ENCODE measurements around the gene DIS3L2.
"Not testable (repeated sequence)": the region's sequence is repeated elsewhere in the genome, so short reads cannot be mapped to it uniquely, and the experiment has no call there.

DIS3L2 gene

DNA sequence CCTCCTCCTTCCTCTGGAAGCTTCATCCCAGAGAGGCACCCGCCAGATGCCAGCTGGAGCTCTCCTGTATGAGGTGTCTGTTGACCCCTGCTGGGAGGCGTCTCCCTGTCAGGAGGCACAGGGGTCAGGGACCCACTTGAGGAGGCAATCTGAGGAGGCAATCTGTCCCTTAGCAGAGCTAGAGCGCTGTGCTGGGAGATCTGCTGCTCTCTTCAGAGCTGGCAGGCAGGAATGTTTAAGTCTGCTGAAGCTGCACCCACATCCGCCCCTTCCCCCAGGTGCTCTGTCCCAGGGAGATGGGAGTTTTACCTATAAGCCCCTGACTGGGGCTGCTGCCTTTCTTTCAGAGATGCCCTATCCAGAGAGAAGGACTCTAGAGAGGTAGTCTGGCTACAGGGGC, 75.4 kb downstream of the DIS3L2 start:
- H3K36me3 ChIP-seq (ENCODE audit: control insufficient read depth, insufficient read depth, low read length); H3K4me3 ChIP-seq (ENCODE audit: low read depth, low read length); H3K9me3 ChIP-seq (ENCODE audit: control insufficient read depth, insufficient read depth, low read length); H3K27me3 ChIP-seq (ENCODE audit: control insufficient read depth, insufficient read depth, low read length); H3K9ac ChIP-seq (ENCODE audit: low read depth, low read length); H3K27ac ChIP-seq (ENCODE audit: low read depth, low read length): not testable (repeated sequence)
- H3K4me1 ChIP-seq (ENCODE audit: control insufficient read depth, insufficient read depth, low read length), result peaks cover 16% of the 10 kb centered on the region

DNA sequence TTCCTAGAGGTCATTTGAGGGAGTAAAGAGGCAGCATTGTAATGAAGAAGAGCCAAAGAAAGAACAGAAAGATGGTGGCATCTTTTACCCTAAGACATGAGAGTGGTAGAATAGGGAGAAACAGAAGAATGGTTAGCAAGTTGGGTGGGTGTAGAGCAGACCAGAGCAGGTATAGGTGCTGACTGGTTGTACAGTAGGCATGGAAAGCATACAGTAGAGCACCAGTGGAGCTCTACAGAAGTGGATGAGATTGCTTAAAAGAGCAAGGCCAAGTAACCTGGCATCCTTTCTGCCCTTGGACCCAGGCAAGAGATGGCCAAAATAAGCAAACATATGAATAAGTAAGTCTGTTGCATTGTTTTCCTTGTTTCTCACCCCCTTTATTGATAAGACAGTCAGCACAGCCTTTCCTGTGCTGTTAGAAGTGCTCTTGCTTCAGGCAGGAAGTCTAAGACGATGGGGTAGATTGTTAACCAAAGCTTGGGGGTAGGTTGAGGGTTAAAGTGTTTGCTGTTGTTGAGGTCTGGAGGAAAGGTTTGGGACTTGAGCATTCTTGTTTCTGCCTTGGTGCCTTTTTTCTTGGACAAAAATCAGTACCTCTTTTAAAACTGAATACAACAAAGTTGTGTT, 76.9 kb downstream of the DIS3L2 start:
- Histone ChIP-seq H3K4me3 (ENCODE audit: low read depth, low read length) (no peak overlapping the region), H3K4me1 (ENCODE audit: control insufficient read depth, insufficient read depth, low read length) (peaks cover 16% of the 10 kb centered on the region), H3K9me3 (ENCODE audit: control insufficient read depth, insufficient read depth, low read length) (no peaks in the 10 kb centered on the region), H3K27ac (ENCODE audit: low read depth, low read length) (no peak overlapping the region), H3K9ac (ENCODE audit: low read depth, low read length) (no peak overlapping the region), H3K27me3 (ENCODE audit: control insufficient read depth, insufficient read depth, low read length) (no peaks in the 10 kb centered on the region), H3K36me3 (ENCODE audit: control insufficient read depth, insufficient read depth, low read length) (no peaks in the 10 kb centered on the region)

DNA sequence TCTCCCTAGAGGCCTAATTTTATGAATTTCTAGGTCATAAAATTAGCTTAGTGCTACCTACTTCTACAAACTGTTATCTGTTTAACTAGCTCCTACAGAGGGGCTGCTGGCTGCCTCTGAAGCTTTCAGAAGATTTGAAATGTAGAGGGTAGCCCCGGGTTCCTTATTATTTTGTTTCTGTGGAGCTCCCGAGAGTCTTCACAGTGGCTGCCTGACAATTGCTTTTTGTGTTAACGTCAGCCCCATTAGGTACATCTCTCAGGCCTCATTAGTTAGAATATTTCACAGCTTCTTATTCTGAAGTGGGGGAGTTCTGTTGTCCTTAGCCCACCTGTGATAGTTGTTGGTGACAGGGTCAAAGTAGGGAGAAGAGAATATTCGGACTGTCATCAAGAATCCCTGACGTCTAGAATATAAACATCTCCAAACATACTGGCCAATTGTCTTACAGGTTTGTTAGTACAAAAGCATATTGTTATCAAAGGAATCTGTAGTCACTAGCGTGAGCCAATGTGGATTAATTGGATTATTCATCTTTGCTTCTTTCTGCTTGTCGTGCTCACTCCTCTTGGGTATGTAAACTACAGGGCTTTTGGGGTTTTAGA, 77.5 kb downstream of the DIS3L2 start:
- Histone ChIP-seq H3K36me3 (ENCODE audit: control insufficient read depth, insufficient read depth, low read length) (no peaks in the 10 kb centered on the region), H3K27me3 (ENCODE audit: control insufficient read depth, insufficient read depth, low read length) (no peaks in the 10 kb centered on the region), H3K27ac (ENCODE audit: low read depth, low read length) (no peak overlapping the region), H3K9me3 (ENCODE audit: control insufficient read depth, insufficient read depth, low read length) (no peaks in the 10 kb centered on the region), H3K4me1 (ENCODE audit: control insufficient read depth, insufficient read depth, low read length) (peaks cover 16% of the 10 kb centered on the region), H3K9ac (ENCODE audit: low read depth, low read length) (no peak overlapping the region), H3K4me3 (ENCODE audit: low read depth, low read length) (no peak overlapping the region)

DNA sequence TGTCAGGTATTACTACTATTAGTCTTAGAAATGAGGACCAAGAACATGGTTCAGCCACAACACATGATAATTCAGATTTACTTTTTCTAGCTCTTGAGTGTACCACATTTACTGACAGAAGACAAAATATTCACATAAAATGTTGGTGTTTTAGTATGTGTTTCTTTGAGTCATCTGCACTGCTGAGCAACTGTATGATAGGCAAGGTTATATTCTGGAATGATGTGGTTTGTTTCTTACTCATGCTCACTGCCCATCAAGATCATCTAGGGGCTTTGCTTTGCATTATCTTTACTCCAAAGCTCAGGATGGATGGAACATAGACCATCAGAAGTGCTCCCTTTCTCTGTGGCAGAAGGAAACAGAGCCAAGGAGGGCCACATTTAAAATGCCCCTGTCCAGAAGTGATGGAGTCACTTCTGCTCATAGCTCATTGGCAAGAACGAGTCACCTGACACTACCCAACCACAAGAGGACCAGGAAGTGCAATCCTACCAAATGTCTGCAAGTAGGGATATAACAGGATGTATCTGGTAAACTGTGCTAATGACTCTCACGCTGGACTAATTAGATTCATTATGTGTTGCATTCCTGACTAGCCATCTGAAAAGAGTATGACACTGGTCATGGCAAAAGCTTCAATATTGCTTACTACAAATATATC, 81.5 kb downstream of the DIS3L2 start:
- no peak overlapping the region for H3K4me3 ChIP-seq (ENCODE audit: low read depth, low read length)
- no peaks in the 10 kb centered on the region for H3K36me3 ChIP-seq (ENCODE audit: control insufficient read depth, insufficient read depth, low read length)
- no peaks in the 10 kb centered on the region for H3K27me3 ChIP-seq (ENCODE audit: control insufficient read depth, insufficient read depth, low read length)
- H3K9me3 ChIP-seq (ENCODE audit: control insufficient read depth, insufficient read depth, low read length), result no peaks in the 10 kb centered on the region
- H3K9ac ChIP-seq (ENCODE audit: low read depth, low read length), result no peak overlapping the region
- peaks cover 13% of the 10 kb centered on the region for H3K4me1 ChIP-seq (ENCODE audit: control insufficient read depth, insufficient read depth, low read length)
- no peak overlapping the region for H3K27ac ChIP-seq (ENCODE audit: low read depth, low read length)

DNA sequence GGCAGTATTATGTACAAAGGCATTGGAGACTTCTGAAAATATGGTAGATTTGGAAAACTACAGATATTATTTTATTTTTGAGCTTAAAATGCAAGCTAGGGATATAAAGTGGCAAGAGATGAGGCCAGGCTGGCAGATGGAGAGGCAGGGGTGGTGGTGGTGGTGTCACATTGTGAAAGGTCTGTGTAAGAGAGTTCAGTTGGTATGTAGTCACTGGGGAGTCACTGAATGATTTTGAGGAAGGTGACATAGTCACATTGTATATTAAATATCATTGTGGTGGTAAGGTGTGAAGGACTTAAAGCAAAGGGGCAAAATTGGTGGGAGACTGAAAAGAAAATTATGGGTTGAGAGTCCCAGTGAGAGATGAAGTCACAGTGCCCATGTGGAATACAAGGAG, 82.5 kb downstream of the DIS3L2 start:
- Histone ChIP-seq H3K9ac (ENCODE audit: low read depth, low read length) (no peak overlapping the region), H3K4me1 (ENCODE audit: control insufficient read depth, insufficient read depth, low read length) (peaks cover 4% of the 10 kb centered on the region), H3K9me3 (ENCODE audit: control insufficient read depth, insufficient read depth, low read length) (no peaks in the 10 kb centered on the region), H3K27me3 (ENCODE audit: control insufficient read depth, insufficient read depth, low read length) (no peaks in the 10 kb centered on the region), H3K27ac (ENCODE audit: low read depth, low read length) (no peak overlapping the region), H3K4me3 (ENCODE audit: low read depth, low read length) (no peak overlapping the region), H3K36me3 (ENCODE audit: control insufficient read depth, insufficient read depth, low read length) (no peaks in the 10 kb centered on the region)

DNA sequence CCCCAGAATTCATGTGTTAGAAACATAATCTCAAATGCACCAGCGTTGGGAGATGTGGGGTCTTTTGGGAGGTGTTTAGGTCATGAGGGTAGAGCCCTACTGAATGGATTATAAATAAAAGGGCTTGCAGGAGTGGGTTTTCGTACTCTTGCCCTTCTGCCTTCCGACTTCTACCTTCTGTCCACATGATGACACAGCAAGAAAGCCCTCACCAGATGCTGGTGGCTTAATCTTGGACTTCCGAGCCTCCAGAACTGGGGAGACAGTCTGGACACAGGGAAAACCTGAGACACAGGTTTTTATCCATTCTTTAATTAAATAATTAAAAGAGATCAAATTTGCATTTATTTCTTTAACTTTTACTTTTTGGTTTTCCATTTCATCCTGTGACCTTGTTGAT, 87.8 kb downstream of the DIS3L2 start:
- H3K27ac ChIP-seq (ENCODE audit: low read depth, low read length), result no peak overlapping the region
- no peaks in the 10 kb centered on the region for H3K9me3 ChIP-seq (ENCODE audit: control insufficient read depth, insufficient read depth, low read length)
- H3K9ac ChIP-seq (ENCODE audit: low read depth, low read length), result no peak overlapping the region
- H3K4me3 ChIP-seq (ENCODE audit: low read depth, low read length), result no peak overlapping the region
- H3K36me3 ChIP-seq (ENCODE audit: control insufficient read depth, insufficient read depth, low read length), result no peaks in the 10 kb centered on the region
- H3K4me1 ChIP-seq (ENCODE audit: control insufficient read depth, insufficient read depth, low read length), result peaks cover 21% of the 10 kb centered on the region
- no peaks in the 10 kb centered on the region for H3K27me3 ChIP-seq (ENCODE audit: control insufficient read depth, insufficient read depth, low read length)

DNA sequence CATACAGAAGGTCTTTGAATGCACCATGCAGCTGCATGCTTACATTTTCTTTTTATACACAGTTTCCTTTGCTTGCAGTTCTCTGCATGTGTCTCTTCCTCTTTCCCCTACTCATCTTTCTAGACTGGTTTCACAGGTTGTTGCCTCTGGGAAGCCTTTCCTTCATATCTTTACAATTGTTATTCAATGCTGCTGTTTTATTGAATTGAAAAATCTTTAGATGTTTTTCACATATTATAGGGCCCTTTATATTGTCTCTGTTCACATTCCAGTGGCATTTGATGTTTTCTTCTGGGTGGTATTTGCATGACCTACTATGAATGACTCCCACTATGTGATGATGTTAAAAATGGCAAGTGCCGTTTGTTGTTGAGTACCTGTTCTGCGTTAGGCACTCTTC, 91.1 kb downstream of the DIS3L2 start:
- H3K9me3 ChIP-seq (ENCODE audit: control insufficient read depth, insufficient read depth, low read length), result no peaks in the 10 kb centered on the region
- H3K36me3 ChIP-seq (ENCODE audit: control insufficient read depth, insufficient read depth, low read length), result no peaks in the 10 kb centered on the region
- no peak overlapping the region for H3K9ac ChIP-seq (ENCODE audit: low read depth, low read length)
- H3K27me3 ChIP-seq (ENCODE audit: control insufficient read depth, insufficient read depth, low read length), result no peaks in the 10 kb centered on the region
- H3K4me1 ChIP-seq (ENCODE audit: control insufficient read depth, insufficient read depth, low read length), result peaks cover 23% of the 10 kb centered on the region
- no peak overlapping the region for H3K27ac ChIP-seq (ENCODE audit: low read depth, low read length)
- H3K4me3 ChIP-seq (ENCODE audit: low read depth, low read length), result no peak overlapping the region

DNA sequence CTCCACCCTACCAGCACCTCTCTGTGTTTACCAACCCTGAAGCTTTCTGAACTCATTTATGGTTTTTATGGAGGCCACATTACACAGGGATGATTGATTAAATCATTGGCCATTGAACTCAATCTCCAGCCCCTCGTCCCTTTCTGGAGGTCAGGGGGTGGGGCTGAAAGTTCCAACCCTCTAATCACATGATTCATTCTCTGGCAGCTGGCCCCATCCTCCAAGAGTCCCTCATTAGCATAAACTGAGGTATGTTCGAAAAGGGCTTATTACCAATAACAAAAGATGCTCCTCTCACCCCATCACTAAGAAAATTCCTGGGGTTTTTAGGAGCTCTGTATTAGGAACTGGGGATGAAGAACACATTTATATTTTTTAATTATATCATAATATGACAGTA, 92.3 kb downstream of the DIS3L2 start:
- Histone ChIP-seq H3K4me3 (ENCODE audit: low read depth, low read length) (no peak overlapping the region; the same call in 1 of the 2 replicates), H3K36me3 (ENCODE audit: control insufficient read depth, insufficient read depth, low read length) (no peaks in the 10 kb centered on the region), H3K9ac (ENCODE audit: low read depth, low read length) (no peak overlapping the region), H3K4me1 (ENCODE audit: control insufficient read depth, insufficient read depth, low read length) (peaks cover 23% of the 10 kb centered on the region), H3K27me3 (ENCODE audit: control insufficient read depth, insufficient read depth, low read length) (no peaks in the 10 kb centered on the region), H3K27ac (ENCODE audit: low read depth, low read length) (no peak overlapping the region), H3K9me3 (ENCODE audit: control insufficient read depth, insufficient read depth, low read length) (no peaks in the 10 kb centered on the region)

DNA sequence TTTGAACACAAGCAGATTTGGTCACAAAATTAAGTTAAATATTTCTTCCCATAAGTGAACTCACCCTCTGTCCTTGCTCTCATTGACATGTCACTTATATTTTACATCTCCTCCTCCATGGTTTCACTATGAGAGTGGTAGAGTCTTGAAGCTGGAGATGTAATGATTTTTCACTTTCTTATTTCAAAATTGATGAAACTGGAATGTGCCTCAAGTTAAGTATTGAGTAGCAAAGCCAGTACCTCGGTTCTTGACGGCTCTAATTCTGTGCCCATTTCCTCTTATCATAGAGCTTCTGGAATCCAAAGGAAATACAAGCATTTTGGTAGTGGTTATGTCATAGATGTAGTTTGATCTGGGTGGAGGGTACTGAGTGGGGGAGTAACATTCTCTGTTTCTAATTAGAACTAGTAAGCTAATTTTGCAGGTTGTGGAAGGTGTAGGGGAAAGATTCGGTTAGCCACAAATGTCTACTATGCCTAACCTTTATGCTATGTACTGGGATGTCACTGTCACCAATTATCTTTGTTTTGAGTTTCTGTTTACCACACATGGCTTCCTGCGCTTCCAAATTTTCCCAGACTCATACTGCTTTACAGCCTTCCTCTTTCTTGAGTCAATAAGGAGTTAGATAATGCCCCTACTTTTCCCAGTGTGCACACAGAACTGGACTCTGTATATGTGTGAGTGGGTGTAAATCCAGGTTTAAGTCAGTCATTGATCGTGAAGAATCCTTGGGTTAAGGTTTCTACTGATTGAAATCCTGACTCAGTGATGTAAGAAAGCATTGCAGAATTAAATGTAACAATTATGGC, 96.8 kb downstream of the DIS3L2 start:
- no peaks in the 10 kb centered on the region for H3K36me3 ChIP-seq (ENCODE audit: control insufficient read depth, insufficient read depth, low read length)
- H3K27me3 ChIP-seq (ENCODE audit: control insufficient read depth, insufficient read depth, low read length), result no peaks in the 10 kb centered on the region
- no peak overlapping the region for H3K27ac ChIP-seq (ENCODE audit: low read depth, low read length)
- no peak overlapping the region for H3K9ac ChIP-seq (ENCODE audit: low read depth, low read length)
- no peak overlapping the region for H3K4me3 ChIP-seq (ENCODE audit: low read depth, low read length)
- peaks cover 13% of the 10 kb centered on the region for H3K4me1 ChIP-seq (ENCODE audit: control insufficient read depth, insufficient read depth, low read length)
- H3K9me3 ChIP-seq (ENCODE audit: control insufficient read depth, insufficient read depth, low read length), result no peaks in the 10 kb centered on the region

DNA sequence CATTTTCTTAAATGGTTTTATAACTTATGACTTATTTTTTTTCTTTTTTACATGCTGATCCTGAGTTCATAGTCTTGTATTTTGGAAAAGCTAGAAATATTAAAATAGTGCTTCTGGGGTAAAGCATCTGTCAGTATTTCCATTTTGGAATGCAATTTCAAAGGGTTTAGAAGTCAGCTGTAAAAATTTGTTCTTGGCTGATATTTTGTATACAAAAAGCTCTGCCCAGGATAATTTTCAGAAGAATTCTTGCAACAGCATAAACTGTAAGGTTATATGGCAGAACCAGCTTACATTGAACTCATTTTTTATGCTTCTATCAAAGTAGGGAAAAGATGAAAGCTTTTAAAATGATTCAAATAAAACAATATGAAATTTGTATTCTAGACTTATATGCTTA, 97.4 kb downstream of the DIS3L2 start:
- Histone ChIP-seq H3K36me3 (ENCODE audit: control insufficient read depth, insufficient read depth, low read length) (no peaks in the 10 kb centered on the region), H3K9me3 (ENCODE audit: control insufficient read depth, insufficient read depth, low read length) (no peaks in the 10 kb centered on the region), H3K27me3 (ENCODE audit: control insufficient read depth, insufficient read depth, low read length) (no peaks in the 10 kb centered on the region), H3K27ac (ENCODE audit: low read depth, low read length) (no peak overlapping the region), H3K9ac (ENCODE audit: low read depth, low read length) (no peak overlapping the region), H3K4me1 (ENCODE audit: control insufficient read depth, insufficient read depth, low read length) (peaks cover 6% of the 10 kb centered on the region), H3K4me3 (ENCODE audit: low read depth, low read length) (no peak overlapping the region)

DNA sequence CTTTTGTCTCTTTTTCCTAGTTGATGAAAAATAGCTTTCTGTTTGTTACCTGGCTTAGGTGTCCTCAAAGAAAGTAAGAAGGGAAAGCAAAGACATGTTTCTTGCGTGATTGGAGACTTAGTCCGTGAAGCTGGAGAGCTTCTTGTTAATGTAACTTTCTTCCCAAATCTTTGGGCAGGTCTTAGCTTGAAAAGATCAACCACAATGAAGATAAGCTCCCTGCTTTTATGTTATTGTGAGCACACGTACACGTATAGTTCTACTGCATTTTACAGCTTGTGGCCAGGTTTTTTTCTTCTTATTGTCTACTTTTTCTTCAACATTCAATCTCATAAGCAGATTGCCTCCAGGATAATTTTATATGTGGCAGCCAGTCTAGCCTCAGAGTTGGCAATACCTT, 99.8 kb downstream of the DIS3L2 start:
- H3K9ac ChIP-seq (ENCODE audit: low read depth, low read length), result no peak overlapping the region

More for the DNA sequence above, 99.8 kb downstream of the DIS3L2 start:
- H3K36me3 ChIP-seq (ENCODE audit: control insufficient read depth, insufficient read depth, low read length), result no peaks in the 10 kb centered on the region
- H3K9me3 ChIP-seq (ENCODE audit: control insufficient read depth, insufficient read depth, low read length), result no peaks in the 10 kb centered on the region
- H3K27me3 ChIP-seq (ENCODE audit: control insufficient read depth, insufficient read depth, low read length), result no peaks in the 10 kb centered on the region
- no peak overlapping the region for H3K4me3 ChIP-seq (ENCODE audit: low read depth, low read length)
- H3K4me1 ChIP-seq (ENCODE audit: control insufficient read depth, insufficient read depth, low read length), result no peaks in the 10 kb centered on the region
- H3K27ac ChIP-seq (ENCODE audit: low read depth, low read length), result no peak overlapping the region

All from HUES48 (cell line).